Stimulated activated CD8-positive, alpha-beta memory T cell treated with anti-CD3 and anti-CD28 coated beads, Interleukin-12 subunit alpha, Interleukin-12 subunit beta, amount 100 ng/mL, for 4 hours (primary cell): ENCODE data around the gene ELF1.
A peak's percentile ranks its signal among the peaks of the same experiment; 100 is the strongest.

ENCODE experiments used
- DNase-seq: peaks from one replicate; pipeline ENCODE4 v3.0.0-alpha.2; 2020; ENCODE audit warnings: low read depth

The ELF1 gene

GRCh38 chr13:41019011-41019487 is at the start of gene ELF1:
TSS of gene ELF1 (minus strand) at chr13:41019316. CDS start at chr13:40982054, 37,262 bp downstream.
- DNase-seq = no peak

- DNase-seq = no peak
Measured at GRCh38 chr13:41065078-41065477, 46.0 kb upstream of the ELF1 start.

GRCh38 chr13:41064493-41064892 is 45.4 kb upstream of the ELF1 start:
- DNase-seq = no peak

- DNase-seq = no peak
Measured at GRCh38 chr13:41061914-41062837, 43.1 kb upstream of the ELF1 start.

- DNase-seq = peak; percentile 76
Measured at GRCh38 chr13:41061075-41061913, 42.2 kb upstream of the ELF1 start, which contains the start of gene WBP4. TSS of gene WBP4 (plus strand) at chr13:41061509. CDS start at chr13:41061674, 165 bp downstream.

GRCh38 chr13:41060724-41061074 is 41.6 kb upstream of the ELF1 start:
- DNase-seq = peak; percentile 83

- peak; percentile 69 for DNase-seq
Measured at GRCh38 chr13:41060082-41060723, 41.1 kb upstream of the ELF1 start.

GRCh38 chr13:41059456-41060081 is 40.5 kb upstream of the ELF1 start:
- no peak for DNase-seq

- no peak for DNase-seq
Measured at GRCh38 chr13:41058295-41059070, 39.4 kb upstream of the ELF1 start.

GRCh38 chr13:41056826-41057711 is 38.0 kb upstream of the ELF1 start:
- DNase-seq = no peak

GRCh38 chr13:41056194-41056593 is 37.1 kb upstream of the ELF1 start:
- DNase-seq = no peak

GRCh38 chr13:41054919-41055619 is 36.0 kb upstream of the ELF1 start:
- no peak for DNase-seq

GRCh38 chr13:41054212-41054877 is 35.2 kb upstream of the ELF1 start:
- DNase-seq = no peak

- no peak for DNase-seq
Measured at GRCh38 chr13:41053384-41053826, 34.3 kb upstream of the ELF1 start.

GRCh38 chr13:41052441-41052840 is 33.3 kb upstream of the ELF1 start:
- no peak for DNase-seq

GRCh38 chr13:41049480-41050440 is 30.6 kb upstream of the ELF1 start:
- no peak for DNase-seq

- DNase-seq = no peak
Measured at GRCh38 chr13:41048640-41049039, 29.5 kb upstream of the ELF1 start.
